Activated naive CD8-positive, alpha-beta T cell (primary cell): ENCODE results near the gene ASMTL.

Experiments
- H3K27ac Mint-ChIP-seq: one replicate; pipeline ENCODE4 v1.8.0; 2021; ENCODE audit warnings: mixed read lengths
- H3K27me3 Mint-ChIP-seq: one replicate; pipeline ENCODE4 v1.8.0; 2021; ENCODE audit warnings: mixed read lengths
- H3K36me3 Mint-ChIP-seq: one replicate; pipeline ENCODE4 v1.8.0; 2021; ENCODE audit warnings: mixed read lengths
- H3K4me1 Mint-ChIP-seq: one replicate; pipeline ENCODE4 v1.8.0; 2021; ENCODE audit warnings: low read depth, mixed read lengths
- H3K4me3 Mint-ChIP-seq: one replicate; pipeline ENCODE4 v1.8.0; 2021; ENCODE audit warnings: mild to moderate bottlenecking, mixed read lengths
- H3K9me3 Mint-ChIP-seq: one replicate; pipeline ENCODE4 v1.8.0; 2021; ENCODE audit warnings: low read depth, mixed read lengths

Gene ASMTL

DNA sequence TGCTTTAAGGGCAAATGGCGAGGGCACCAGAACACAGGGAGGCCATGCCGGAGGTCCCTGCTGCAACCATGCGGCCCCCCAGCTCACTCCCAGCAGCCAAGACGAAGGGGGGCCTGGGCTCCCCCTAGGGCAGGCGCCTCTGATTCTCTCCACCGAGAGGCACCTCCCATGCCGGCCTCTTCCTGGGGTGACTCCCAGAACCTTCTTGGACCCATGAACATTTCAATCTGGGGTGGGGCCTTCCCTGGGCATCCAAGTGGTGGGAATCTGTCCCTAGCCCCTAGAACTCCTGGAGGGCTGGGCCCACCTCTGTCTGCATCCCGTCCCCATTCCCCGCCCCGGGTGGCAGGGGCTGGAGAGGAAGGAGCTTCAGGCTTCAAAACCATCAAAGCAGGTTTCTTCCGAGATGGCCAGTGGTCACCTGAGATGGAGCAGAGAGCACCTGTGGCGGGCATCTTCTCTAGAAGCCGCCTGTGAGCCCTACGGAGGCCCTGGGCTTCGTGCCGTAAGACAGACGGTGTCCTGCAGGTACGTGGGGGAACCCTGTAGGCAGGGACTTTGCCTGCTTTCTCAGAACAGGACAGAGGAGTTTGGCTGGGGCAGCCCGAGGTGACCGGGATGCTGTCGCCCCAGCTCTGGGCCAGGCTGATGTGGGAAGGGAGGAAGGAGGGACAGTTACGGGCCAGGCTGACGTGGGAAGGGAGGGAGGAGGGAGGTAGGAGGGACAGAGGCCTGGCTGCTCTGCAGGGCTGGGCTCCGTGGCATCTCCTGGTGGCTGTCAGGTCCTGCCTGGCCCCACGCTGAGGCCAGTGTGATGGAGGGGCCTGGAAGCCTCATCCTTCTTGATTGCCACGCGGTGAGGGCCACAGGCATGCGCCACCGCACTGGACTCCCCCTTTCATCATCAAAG lies 54.0 kb downstream of the ASMTL start:
- no peak overlapping the region for H3K27ac Mint-ChIP-seq
- H3K9me3 Mint-ChIP-seq = no peaks in the 10 kb centered on the region
- no peak overlapping the region for H3K4me3 Mint-ChIP-seq
- H3K27me3 Mint-ChIP-seq = no peaks in the 10 kb centered on the region
- peaks cover 5% of the 10 kb centered on the region for H3K36me3 Mint-ChIP-seq
- peaks cover 21% of the 10 kb centered on the region for H3K4me1 Mint-ChIP-seq

DNA sequence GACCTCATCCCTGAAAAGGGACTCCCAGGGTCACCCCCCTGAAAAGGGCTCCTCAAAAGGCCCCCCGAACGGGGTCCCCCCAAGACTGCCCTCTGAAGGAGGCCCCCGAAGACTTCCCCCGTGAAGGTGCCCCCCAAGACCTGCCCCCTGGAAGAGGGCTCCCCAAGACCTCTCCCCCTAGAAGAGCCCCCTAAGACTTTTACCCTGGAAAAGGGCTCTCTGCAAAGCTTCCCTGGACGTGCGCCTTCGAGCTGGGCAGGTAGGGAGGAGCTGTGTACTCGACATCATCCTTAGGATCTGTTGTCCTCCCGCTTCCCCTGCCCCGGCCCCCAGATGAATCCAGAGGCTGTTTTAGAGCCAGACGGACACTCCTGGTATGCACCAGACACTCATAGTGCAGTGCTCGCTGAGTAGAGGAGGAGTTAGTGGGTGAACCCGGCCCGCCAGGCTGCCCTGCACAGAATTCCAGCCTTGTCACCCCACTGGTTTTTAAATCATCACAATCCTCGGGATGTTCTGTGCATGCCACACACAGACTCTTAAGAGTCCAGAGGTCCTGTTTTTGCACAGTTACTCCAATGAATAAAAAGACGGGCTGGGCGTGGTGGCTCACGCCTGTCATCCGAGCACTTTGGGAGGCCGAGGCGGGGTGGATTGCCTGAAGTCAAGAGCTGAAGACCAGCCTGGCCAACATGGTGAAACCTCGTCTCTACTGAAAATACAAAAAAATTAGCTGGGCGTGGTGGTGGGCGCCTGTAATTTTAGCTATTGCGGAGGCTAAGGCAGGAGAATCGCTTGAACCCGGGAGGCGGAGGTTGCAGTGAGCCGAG lies 55.1 kb downstream of the ASMTL start:
- Mint-ChIP-seq H3K9me3 (no peaks in the 10 kb centered on the region), H3K27me3 (no peaks in the 10 kb centered on the region), H3K4me3 (no peak overlapping the region), H3K4me1 (peaks cover 26% of the 10 kb centered on the region), H3K27ac (no peak overlapping the region), H3K36me3 (peaks cover 5% of the 10 kb centered on the region)

DNA sequence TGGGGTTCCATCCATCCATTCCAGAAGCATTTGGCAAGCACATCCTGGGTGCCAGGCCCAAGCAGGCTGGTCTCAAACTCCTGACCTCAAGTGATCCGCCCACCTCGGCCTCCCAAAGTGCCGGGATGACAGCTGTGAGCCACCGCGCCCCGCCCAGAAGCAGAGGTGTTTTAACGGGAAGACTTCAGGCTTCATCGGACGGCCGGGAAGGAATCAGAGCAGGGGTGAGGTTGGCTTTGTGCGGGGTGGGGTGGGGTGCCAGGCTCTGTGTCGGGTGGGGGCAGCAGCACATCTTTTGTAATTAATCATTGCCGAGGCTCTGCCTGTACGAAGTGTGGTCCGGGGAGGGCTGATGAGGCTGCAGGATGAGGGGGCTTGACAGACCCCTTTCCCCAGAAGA lies 55.7 kb downstream of the ASMTL start:
- Mint-ChIP-seq H3K9me3 (no peaks in the 10 kb centered on the region), H3K27me3 (no peaks in the 10 kb centered on the region), H3K27ac (no peak overlapping the region), H3K4me3 (no peak overlapping the region), H3K4me1 (peaks cover 26% of the 10 kb centered on the region), H3K36me3 (peaks cover 5% of the 10 kb centered on the region)

DNA sequence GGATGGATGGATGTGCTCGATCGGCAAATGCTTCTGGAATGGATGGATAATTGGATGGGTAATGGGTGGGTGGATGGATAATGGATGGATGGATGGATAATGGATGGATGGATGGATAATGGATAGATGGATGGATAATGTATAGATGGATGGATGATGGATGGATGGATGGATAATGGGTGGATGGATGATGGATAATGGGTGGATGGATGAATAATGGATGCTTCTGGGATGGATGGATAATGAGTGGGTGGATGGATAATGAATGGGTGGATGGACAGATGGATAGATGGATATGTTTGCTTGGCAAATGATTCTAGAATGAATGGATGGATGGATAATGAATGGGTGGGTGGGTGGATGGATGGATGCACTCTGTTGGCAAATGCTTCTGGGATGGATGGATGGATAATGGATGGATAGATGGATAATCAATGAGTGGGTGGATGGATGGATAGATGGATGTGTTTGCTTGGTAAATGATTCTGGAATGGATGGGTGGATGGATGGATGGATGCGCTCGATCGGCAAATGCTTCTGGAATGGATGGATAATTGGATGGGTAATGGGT lies 57.0 kb downstream of the ASMTL start:
- H3K36me3 Mint-ChIP-seq = peaks cover 7% of the 10 kb centered on the region
- peak overlapping the region; percentile 61 for H3K27ac Mint-ChIP-seq
- peaks cover 30% of the 10 kb centered on the region for H3K4me1 Mint-ChIP-seq
- peak overlapping the region; percentile 60 for H3K4me3 Mint-ChIP-seq
- H3K27me3 Mint-ChIP-seq = no peaks in the 10 kb centered on the region
- no peaks in the 10 kb centered on the region for H3K9me3 Mint-ChIP-seq

DNA sequence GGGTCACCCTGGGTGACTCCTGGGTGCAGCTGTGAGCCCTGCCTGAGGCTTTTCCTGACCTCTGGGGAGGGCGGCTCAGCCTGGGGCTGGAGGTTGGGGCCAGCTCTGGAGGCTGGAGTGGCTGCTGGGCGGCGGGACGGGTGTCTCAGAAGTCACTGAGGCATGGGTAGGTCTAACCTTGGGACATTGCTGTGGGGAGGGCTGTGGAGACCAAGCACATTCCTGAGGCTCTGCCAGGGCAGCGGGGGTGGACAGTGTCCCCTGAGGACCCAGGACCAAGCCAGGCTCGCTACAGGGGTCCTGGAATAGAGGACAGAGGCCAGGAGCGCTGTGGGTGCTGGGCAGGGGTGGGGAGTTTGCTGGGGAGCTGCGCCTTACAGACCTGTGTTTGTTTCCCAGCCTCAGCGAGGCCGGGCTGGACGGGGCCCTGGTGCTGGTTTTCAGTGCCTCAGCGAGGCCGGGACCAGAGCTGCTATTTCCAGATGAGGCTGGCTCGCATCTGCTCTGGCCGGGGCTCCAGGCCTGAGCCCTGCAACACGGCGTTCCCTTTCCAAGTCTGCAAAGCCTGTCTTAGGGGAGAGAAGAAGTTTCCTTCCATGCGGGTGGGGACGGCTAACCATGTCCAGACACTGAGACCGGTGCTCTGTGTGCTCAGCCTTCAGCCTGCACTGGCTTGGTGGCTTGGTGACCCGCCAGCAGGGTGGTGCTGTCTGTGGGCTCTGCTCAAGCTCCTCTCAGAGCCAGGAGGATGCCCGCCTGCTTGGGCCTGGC lies 57.8 kb downstream of the ASMTL start:
- Mint-ChIP-seq H3K27me3 (no peaks in the 10 kb centered on the region), H3K4me3 (peak overlapping the region; percentile 91), H3K27ac (peak overlapping the region; percentile 61), H3K9me3 (no peaks in the 10 kb centered on the region), H3K4me1 (peaks cover 32% of the 10 kb centered on the region), H3K36me3 (peaks cover 7% of the 10 kb centered on the region)

DNA sequence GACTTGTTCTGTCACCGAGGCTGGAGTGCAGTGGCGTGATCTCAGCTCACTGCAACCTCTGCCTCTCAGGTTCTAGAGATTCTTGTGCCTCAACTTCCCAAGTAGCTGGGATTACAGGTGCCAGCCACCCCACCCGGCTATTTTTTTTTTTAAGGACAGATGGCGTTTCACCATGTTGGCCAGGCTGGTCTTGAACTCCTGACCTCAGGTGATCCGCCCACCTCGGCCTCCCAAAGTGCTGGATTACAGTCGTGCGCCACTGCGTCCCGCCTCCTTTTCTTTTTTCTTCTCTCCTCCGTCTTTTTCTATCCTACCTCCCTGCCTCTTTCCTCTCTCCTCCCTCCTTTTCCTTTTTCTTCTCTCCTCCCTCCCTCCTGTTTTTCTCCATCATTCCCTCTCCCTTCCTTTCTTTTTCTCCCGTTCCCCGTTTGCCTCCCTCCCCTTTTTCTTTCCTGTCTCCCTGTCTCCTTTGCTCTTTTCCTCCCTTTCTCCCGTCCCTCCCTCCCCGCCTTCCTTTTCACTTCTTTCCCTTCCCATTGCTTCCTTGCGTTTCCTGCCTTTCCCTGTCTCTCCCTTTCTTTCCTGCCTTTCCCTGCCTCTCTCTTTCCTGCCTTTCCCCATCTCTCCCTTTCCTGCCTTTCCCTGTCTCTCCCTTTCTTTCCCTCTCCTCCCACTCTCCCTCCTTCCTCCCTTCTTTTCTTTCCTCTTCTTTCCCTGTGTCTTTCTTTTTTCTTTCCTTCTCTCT lies 58.7 kb downstream of the ASMTL start:
- Mint-ChIP-seq H3K4me3 (peak overlapping the region; percentile 91), H3K36me3 (peaks cover 7% of the 10 kb centered on the region), H3K27me3 (no peaks in the 10 kb centered on the region), H3K9me3 (no peaks in the 10 kb centered on the region), H3K27ac (peak overlapping the region; percentile 89), H3K4me1 (peaks cover 40% of the 10 kb centered on the region)

DNA sequence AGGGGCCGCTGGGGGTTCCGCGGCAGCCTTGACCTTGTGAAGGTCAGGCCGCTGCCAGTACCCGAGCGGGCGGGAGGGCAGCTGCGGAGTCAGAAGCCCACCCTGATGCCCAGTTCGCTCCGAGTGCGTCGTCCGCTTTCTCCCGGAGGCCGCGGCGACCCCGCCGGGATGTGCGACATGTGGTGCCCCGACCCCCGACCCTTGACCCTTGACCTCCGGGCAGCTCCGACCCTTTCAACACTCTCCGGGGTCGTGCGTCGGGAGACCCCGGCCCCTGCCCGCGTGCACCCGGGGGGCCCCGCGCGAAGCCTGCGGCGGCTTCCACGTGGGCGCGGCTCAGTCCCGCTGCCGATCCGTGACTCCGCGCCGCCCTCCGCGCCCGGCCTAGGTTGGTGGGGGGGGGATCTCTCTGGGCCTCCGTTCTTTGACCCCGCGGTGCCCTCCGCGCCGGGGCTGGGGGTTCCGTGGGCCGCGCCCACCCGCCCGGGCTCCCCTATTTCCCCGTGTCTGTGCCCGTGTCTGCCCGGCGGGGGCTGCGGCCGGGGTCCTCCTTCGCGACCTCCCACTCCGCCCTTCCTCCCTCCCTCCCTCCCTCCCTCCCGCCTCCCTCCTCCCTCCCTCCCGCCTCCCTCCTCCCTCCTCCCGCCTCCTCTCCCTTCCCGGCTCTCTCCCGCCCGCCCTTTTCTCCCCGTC lies 60.2 kb downstream of the ASMTL start:
- peaks cover 7% of the 10 kb centered on the region for H3K36me3 Mint-ChIP-seq
- H3K4me1 Mint-ChIP-seq = peaks cover 55% of the 10 kb centered on the region
- peak overlapping the region; percentile 91 for H3K4me3 Mint-ChIP-seq
- H3K9me3 Mint-ChIP-seq = no peaks in the 10 kb centered on the region
- H3K27me3 Mint-ChIP-seq = no peaks in the 10 kb centered on the region
- peak overlapping the region; percentile 93 for H3K27ac Mint-ChIP-seq

DNA sequence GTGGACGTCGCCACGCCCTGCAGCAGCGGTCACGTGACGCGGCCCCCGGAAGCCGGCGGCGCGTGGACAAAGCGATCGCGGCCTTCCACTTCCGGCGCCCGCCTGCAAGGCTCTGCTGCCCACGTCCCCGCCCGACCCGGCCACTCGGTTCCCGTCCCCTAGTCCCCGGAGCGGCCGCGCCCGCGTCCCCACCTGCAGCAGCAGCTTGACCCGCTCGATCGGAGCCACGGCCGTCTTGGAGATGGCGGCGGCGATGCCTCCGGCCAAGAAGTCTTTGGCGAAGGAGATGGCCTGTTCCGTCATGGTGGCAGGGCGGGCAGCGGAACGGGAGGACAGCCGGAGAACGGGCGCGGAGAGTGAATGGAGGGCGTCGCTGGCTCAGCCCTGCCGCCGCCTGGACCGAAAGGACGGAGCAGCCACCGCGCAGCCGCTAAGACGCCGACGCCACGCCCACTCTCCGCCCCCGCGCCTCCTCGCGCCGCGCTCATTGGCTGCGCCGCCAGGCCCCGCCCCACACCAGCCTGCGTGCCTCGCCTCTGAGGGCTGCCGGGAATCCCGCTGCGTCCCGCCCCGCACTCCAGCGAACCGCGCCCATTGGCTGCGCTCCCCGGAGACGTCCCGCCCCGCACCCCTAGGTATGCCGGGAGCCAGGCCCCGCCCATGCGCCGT lies 60.9 kb downstream of the ASMTL start, which contains the start of gene SLC25A6:
Gene SLC25A6 (minus strand): TSS at position 407 of the 669 bp plus-strand sequence. CDS start 104 bp downstream, at position 303.
- H3K4me1 Mint-ChIP-seq = peaks cover 55% of the 10 kb centered on the region
- H3K4me3 Mint-ChIP-seq = peak within 1 kb of the TSS; percentile 91

DNA sequence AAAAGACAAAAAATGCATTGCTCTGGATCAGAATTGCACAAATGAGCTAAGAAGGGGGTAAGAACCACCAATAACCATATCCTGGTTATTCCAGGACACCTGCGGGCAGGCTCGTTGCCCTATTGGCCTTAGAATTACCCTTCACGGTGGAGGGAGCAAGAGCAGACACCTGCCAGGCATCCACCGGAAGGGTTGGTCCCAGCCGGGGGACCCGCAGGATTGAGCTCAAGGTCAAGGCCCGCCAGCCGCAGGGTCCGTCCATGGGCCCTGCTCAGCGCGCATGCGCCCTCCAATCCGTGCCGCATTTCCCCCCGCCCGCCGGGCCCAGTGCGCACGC lies 61.4 kb downstream of the ASMTL start:
- Mint-ChIP-seq H3K36me3 (peaks cover 9% of the 10 kb centered on the region), H3K4me3 (peak overlapping the region; percentile 91), H3K4me1 (peaks cover 56% of the 10 kb centered on the region), H3K27ac (peak overlapping the region; percentile 93), H3K27me3 (no peaks in the 10 kb centered on the region), H3K9me3 (no peaks in the 10 kb centered on the region)

More for the DNA sequence above, 60.9 kb downstream of the ASMTL start, which contains the start of gene SLC25A6:
- Mint-ChIP-seq H3K27ac (peak within 1 kb of the TSS; percentile 93), H3K9me3 (no peaks in the 10 kb centered on the region), H3K36me3 (peaks cover 7% of the 10 kb centered on the region), H3K27me3 (no peaks in the 10 kb centered on the region)

DNA sequence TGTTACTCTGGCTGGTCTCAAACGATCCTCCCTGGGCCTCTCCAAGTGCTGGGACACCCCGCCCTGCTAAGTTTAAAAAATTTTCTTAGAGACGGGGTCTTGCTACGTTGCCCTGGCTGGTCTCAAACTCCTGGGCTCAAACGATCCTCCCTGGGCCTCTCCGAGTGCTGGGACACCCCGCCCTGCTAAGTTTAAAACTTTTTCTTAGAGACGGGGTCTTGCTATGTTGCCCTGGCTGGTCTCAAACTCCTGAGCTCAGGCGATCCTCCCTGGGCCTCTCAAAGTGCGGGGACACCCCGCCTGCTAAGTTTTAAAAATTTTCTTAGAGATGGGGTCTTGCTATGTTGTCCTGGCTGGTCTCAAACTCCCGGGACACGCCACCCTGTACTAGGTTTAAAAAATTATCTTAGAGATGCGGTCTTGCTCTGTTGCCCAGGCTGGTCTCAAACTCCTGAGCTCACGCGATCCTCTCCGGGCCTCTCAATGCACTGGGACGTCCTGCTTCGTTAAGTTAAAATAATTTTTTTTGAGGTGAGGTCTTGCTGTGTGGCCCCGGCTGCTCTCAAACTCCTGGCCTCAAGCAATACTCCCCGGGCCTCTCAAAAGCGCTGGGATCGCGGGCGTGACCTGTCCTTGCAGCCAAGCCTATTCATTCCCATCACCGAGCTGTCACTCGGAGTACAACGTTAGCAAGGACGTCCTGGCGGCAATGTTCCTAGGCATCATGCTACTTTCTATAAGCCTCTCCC lies 61.9 kb downstream of the ASMTL start:
- peak overlapping the region; percentile 91 for H3K4me3 Mint-ChIP-seq
- H3K27ac Mint-ChIP-seq = peak overlapping the region; percentile 93
- H3K9me3 Mint-ChIP-seq = no peaks in the 10 kb centered on the region
- H3K27me3 Mint-ChIP-seq = no peaks in the 10 kb centered on the region
- H3K4me1 Mint-ChIP-seq = peaks cover 52% of the 10 kb centered on the region
- peaks cover 8% of the 10 kb centered on the region for H3K36me3 Mint-ChIP-seq

DNA sequence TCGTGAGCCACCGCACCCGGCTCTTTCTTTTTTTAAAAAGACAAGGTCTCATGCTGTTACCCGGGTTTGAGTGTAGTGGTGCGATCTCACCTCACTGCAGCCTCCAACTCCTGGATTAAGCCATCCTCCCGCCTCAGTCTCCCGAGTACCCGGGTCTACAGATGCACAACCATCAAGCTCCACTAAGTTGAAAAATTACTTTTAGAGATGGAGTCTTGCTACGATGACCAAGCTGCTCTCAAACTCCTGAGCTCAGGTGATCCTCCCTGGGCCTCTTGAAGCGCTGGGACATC lies 62.8 kb downstream of the ASMTL start:
- peaks cover 45% of the 10 kb centered on the region for H3K4me1 Mint-ChIP-seq
- H3K4me3 Mint-ChIP-seq = peak overlapping the region; percentile 91
- peaks cover 4% of the 10 kb centered on the region for H3K36me3 Mint-ChIP-seq
- H3K27ac Mint-ChIP-seq = peak overlapping the region; percentile 66
- no peaks in the 10 kb centered on the region for H3K9me3 Mint-ChIP-seq
- no peaks in the 10 kb centered on the region for H3K27me3 Mint-ChIP-seq

DNA sequence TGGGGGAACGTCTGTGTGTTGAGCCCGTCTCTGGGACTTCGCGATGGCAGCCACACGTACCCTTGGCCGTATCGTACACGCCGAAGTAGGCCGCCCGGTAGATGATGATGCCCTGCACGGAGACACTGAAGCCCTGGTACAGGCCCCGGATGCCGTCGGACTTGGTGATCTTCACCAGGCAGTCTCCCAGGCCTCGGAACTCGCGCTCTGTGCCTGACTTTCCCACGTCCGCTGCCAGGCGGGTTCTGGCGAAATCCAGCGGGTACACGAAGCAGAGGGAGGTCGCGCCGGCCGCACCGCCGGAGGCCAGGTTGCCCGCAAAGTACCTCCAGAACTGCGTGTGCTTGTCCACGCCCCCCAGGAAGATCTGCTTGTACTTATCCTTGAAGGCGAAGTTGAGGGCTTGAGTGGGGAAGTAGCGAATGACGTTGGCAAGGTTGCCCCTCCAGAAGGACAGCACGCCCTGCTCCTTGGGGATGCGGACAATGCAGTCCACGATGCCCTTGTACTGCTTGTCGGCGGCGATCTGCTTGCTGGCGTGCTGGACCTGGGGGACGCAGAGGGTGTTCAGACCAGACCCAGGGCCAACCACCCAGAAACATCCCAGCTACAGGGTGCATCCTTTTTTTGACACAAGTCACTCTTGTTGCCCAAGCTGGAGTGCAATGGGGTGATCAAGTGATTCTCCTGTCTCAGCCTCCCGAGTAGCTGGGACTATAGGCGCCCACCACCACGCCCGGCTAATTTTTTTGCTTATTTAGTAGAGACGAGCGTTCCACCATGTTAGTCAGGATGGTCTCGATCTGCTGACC lies 63.3 kb downstream of the ASMTL start:
- Mint-ChIP-seq H3K4me1 (peaks cover 40% of the 10 kb centered on the region), H3K36me3 (peaks cover 4% of the 10 kb centered on the region), H3K4me3 (peak overlapping the region; percentile 91), H3K27me3 (no peaks in the 10 kb centered on the region), H3K9me3 (no peaks in the 10 kb centered on the region), H3K27ac (peak overlapping the region; percentile 34)
